ENCODE measurements around the gene GPBP1L1. TPM values are rescaled to one million over a fixed set of nuclear protein-coding genes. Genes with fewer than 3 reads are reported as not detected.

Gene GPBP1L1
- polyA plus RNA-seq, 1 of the 3 experiments (the other 2 are of a cell fraction) = 28.5 TPM

DNA sequence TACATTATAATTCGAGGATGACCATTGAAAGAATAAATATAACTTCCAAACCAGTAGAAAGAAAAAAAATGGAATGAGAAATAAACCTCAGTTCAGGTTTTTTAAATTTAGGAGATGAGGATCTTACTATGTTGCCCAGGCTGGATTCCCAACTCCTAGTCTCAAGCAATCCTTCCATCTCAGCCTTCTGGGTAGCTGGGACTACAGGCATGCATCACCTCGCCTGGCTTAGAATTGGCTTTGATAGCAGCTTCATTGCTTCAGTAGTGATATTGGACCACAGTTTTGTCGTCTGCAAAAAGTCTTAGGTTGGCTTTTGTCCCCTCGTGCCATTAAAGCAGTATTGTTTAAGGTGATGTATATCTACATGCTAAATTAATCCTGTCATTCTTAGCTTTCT, 99.6 kb downstream of the GPBP1L1 start:
- Histone ChIP-seq H3K36me3 (replicated peaks in 1 of 2; ENCODE audit: control insufficient read depth in 1 of 2, insufficient read depth in 2 of 2, low read length in 1 of 2) (no peaks in the 10 kb centered on the region), H3K9me2 (no peaks in the 10 kb centered on the region), H4K20me1 (ENCODE audit: insufficient read depth) (peaks cover 58% of the 10 kb centered on the region), H3K9me3 (no peaks in the 10 kb centered on the region), H3K4me1 (ENCODE audit: control insufficient read depth in 1 of 2, insufficient read depth in 2 of 2, low read depth in 1 of 2, low read length in 1 of 2) (peaks cover 5 to 9% of the 10 kb centered on the region in 2 experiments; a peak in 3 of 4 replicates), H3K27ac (ENCODE audit: low read depth in 2 of 2, low read length in 1 of 2) (peak overlapping the region in 1 of 2 experiments; percentile 36; a peak in 1 of 4 replicates), H2AFZ (ENCODE audit: low read depth) (no peak overlapping the region; the same call in 1 of the 2 replicates), H3K79me2 (ENCODE audit: insufficient read depth) (peaks cover 76% of the 10 kb centered on the region), H3F3A (replicated peaks; ENCODE audit: insufficient read depth) (peaks cover 11% of the 10 kb centered on the region), H3K9ac (peak overlapping the region; percentile 45; the same call in 1 of the 2 replicates), H3K27me3 (ENCODE audit: insufficient read depth) (no peaks in the 10 kb centered on the region), H3K4me2 (peak overlapping the region; percentile 96), H3K4me3 (ENCODE audit: low read depth in 2 of 2, low read length in 1 of 2) (peak overlapping the region in 1 of 2 experiments; percentile 97; a peak in 2 of 4 replicates)
- WGBS (ENCODE audit: low lambda C conversion rate) = 75% methylated on average over 4 of the region's 4 CpGs
- POLR2A ChIA-PET = no interaction called here
- TF ChIP-seq JUND (IDR thresholded peaks at IDR 0.05) = no peak
- no peak for TF ChIP-seq RFX5 (IDR thresholded peaks at IDR 0.05; ENCODE audit: low read length)
- no peak for TF ChIP-seq EZH2phosphoT487 (IDR thresholded peaks at IDR 0.05; ENCODE audit: borderline replicate concordance, low read depth)
- TF ChIP-seq GABPA (IDR thresholded peaks at IDR 0.05; ENCODE audit: low read depth) = no peak
- TF ChIP-seq, protein P1, sequence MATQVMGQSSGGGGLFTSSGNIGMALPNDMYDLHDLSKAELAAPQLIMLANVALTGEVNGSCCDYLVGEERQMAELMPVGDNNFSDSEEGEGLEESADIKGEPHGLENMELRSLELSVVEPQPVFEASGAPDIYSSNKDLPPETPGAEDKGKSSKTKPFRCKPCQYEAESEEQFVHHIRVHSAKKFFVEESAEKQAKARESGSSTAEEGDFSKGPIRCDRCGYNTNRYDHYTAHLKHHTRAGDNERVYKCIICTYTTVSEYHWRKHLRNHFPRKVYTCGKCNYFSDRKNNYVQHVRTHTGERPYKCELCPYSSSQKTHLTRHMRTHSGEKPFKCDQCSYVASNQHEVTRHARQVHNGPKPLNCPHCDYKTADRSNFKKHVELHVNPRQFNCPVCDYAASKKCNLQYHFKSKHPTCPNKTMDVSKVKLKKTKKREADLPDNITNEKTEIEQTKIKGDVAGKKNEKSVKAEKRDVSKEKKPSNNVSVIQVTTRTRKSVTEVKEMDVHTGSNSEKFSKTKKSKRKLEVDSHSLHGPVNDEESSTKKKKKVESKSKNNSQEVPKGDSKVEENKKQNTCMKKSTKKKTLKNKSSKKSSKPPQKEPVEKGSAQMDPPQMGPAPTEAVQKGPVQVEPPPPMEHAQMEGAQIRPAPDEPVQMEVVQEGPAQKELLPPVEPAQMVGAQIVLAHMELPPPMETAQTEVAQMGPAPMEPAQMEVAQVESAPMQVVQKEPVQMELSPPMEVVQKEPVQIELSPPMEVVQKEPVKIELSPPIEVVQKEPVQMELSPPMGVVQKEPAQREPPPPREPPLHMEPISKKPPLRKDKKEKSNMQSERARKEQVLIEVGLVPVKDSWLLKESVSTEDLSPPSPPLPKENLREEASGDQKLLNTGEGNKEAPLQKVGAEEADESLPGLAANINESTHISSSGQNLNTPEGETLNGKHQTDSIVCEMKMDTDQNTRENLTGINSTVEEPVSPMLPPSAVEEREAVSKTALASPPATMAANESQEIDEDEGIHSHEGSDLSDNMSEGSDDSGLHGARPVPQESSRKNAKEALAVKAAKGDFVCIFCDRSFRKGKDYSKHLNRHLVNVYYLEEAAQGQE (IDR thresholded peaks at IDR 0.05; ENCODE audit: low read depth, low read length) = no peak
- TF ChIP-seq MEF2A (IDR thresholded peaks at IDR 0.05; ENCODE audit: borderline replicate concordance, low read depth) = no peak
- no peak for TF ChIP-seq RCOR1 (IDR thresholded peaks at IDR 0.05; ENCODE audit: low read length)
- TF ChIP-seq FOXJ3 (CRISPR knock-in tag; IDR thresholded peaks at IDR 0.05) = no peak
- TF ChIP-seq FOSL2 (IDR thresholded peaks at IDR 0.05; ENCODE audit: borderline replicate concordance, low read depth) = no peak
- no peak for TF ChIP-seq CHD2 (IDR thresholded peaks at IDR 0.05; ENCODE audit: low read length, partially characterized antibody)
- no peak for TF ChIP-seq TCF12 (IDR thresholded peaks at IDR 0.05)
- no peak for TF ChIP-seq YY1 (IDR thresholded peaks at IDR 0.05; ENCODE audit: low read depth)
- TF ChIP-seq TEAD4 (IDR thresholded peaks at IDR 0.05; ENCODE audit: borderline replicate concordance, insufficient read depth) = no peak
- DNase-seq = no peak
- CTCF ChIA-PET = interaction anchor here (0.7 to 0.8 kb wide), 2 partner anchors 17 to 74 kb away, joined by 3 read pairs; no protein-coding TSS in a partner anchor

DNA sequence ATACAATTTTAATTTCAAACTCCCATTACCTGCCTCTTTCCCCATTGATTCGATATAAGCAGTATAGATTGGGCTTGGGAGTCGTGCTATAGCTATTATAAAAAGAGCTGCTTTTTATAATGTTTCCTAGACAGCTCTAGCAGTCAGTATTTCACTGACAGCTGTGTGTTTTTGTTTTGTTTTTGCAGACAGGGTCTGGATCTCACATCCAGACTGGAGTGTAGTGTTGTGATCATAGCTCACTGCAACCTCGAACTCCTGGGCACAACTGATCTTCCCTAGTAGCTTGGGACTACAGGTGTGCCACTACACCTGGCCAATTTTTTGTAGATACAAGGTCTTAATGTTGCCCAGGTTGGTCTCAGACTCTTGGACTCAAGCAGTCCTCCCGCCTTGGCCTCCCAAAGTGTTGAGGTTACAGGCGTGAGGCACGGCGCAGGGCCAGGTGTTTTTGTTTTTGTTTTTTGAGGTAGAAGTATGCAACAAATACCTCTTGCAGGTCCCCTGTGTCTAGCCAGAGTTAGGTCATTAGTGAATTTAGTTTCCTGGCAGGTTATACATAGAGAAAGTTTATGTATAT, 100.7 kb downstream of the GPBP1L1 start:
- Histone ChIP-seq H3K9me2 (no peaks in the 10 kb centered on the region), H3F3A (replicated peaks; ENCODE audit: insufficient read depth) (peaks cover 10% of the 10 kb centered on the region), H4K20me1 (ENCODE audit: insufficient read depth) (peaks cover 55% of the 10 kb centered on the region), H3K27me3 (ENCODE audit: insufficient read depth) (no peaks in the 10 kb centered on the region), H3K27ac (ENCODE audit: low read depth in 2 of 2, low read length in 1 of 2) (peak overlapping the region; percentile 66 to 90), H2AFZ (ENCODE audit: low read depth) (no peak overlapping the region), H3K36me3 (replicated peaks in 1 of 2; ENCODE audit: control insufficient read depth in 1 of 2, insufficient read depth in 2 of 2, low read length in 1 of 2) (no peaks in the 10 kb centered on the region), H3K4me1 (ENCODE audit: control insufficient read depth in 1 of 2, insufficient read depth in 2 of 2, low read depth in 1 of 2, low read length in 1 of 2) (peaks cover 5 to 9% of the 10 kb centered on the region in 2 experiments; a peak in 3 of 4 replicates), H3K9me3 (no peaks in the 10 kb centered on the region), H3K4me3 (ENCODE audit: low read depth in 2 of 2, low read length in 1 of 2) (peak overlapping the region; percentile 76 to 97), H3K4me2 (peak overlapping the region; percentile 96), H3K9ac (peak overlapping the region; percentile 96), H3K79me2 (ENCODE audit: insufficient read depth) (peaks cover 64% of the 10 kb centered on the region)
- TF ChIP-seq ELF1 (IDR thresholded peaks at IDR 0.05) (no peak), FOXJ3 (CRISPR knock-in tag; IDR thresholded peaks at IDR 0.05) (no peak), RXRA (IDR thresholded peaks at IDR 0.05; ENCODE audit: borderline replicate concordance, low read depth) (no peak), MEF2A (IDR thresholded peaks at IDR 0.05; ENCODE audit: borderline replicate concordance, low read depth) (no peak), RAD21 (IDR thresholded peaks at IDR 0.05; ENCODE audit: low read length) (no peak), TEAD4 (IDR thresholded peaks at IDR 0.05; ENCODE audit: borderline replicate concordance, insufficient read depth) (no peak), RCOR1 (IDR thresholded peaks at IDR 0.05; ENCODE audit: low read length) (no peak)
- TF ChIP-seq, protein P2, sequence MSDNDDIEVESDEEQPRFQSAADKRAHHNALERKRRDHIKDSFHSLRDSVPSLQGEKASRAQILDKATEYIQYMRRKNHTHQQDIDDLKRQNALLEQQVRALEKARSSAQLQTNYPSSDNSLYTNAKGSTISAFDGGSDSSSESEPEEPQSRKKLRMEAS (IDR thresholded peaks at IDR 0.05; ENCODE audit: low read depth) = no peak
- DNase-seq = no peak
- ChIA-PET POLR2A (interaction anchor here (0.6 to 4.7 kb wide), 3 partner anchors 64 to 260 kb away, joined by 3 to 32 read pairs (median 20); partner anchors contain the start of genes GPBP1L1 and PRDX1), CTCF (interaction anchor here (0.8 kb wide), 1 partner anchor 15 kb away, joined by 3 read pairs; no protein-coding TSS in a partner anchor)
- WGBS (ENCODE audit: low lambda C conversion rate) = 26% methylated on average over 7 of the region's 7 CpGs
